Measurements from ENCODE around the gene CAMTA1.
"Not testable (repeated sequence)": the region's sequence is repeated elsewhere in the genome, so short reads cannot be mapped to it uniquely, and the experiment has no call there.

Gene CAMTA1

GRCh38 chr1:6782151-6782550 lies 3.1 kb upstream of the CAMTA1 start:
- DNase-seq = no peak

- no peak for DNase-seq
These were observed 2.0 kb upstream of the CAMTA1 start for GRCh38 chr1:6783221-6783620.

GRCh38 chr1:6783936-6784559 lies 1.2 kb upstream of the CAMTA1 start:
- no peak for DNase-seq

- peak; percentile 99 for DNase-seq
These were observed 515 bp upstream of the CAMTA1 start for GRCh38 chr1:6784560-6785317.

GRCh38 chr1:6785728-6786505 lies 663 bp downstream of the CAMTA1 start:
- peak; percentile 12 for DNase-seq

GRCh38 chr1:6788946-6789345 lies 3.7 kb downstream of the CAMTA1 start:
- DNase-seq = no peak

- DNase-seq = no peak
These were observed 4.9 kb downstream of the CAMTA1 start for GRCh38 chr1:6790146-6790545.

GRCh38 chr1:6794164-6794563 lies 8.9 kb downstream of the CAMTA1 start:
- DNase-seq = no peak

- DNase-seq = no peak
These were observed 9.9 kb downstream of the CAMTA1 start for GRCh38 chr1:6795203-6795602.

GRCh38 chr1:6795661-6796060 lies 10.4 kb downstream of the CAMTA1 start:
- DNase-seq = no peak

GRCh38 chr1:6796095-6796494 lies 10.8 kb downstream of the CAMTA1 start:
- no peak for DNase-seq

GRCh38 chr1:6799499-6799898 lies 14.2 kb downstream of the CAMTA1 start:
- DNase-seq = no peak

- no peak for DNase-seq
These were observed 15.5 kb downstream of the CAMTA1 start for GRCh38 chr1:6800745-6801144.

- no peak for DNase-seq
These were observed 15.9 kb downstream of the CAMTA1 start for GRCh38 chr1:6801199-6801598.

GRCh38 chr1:6801966-6802365 lies 16.7 kb downstream of the CAMTA1 start:
- DNase-seq = no peak

GRCh38 chr1:6802454-6802853 lies 17.2 kb downstream of the CAMTA1 start:
- DNase-seq = no peak

GRCh38 chr1:6802893-6803292 lies 17.6 kb downstream of the CAMTA1 start:
- DNase-seq = no peak

GRCh38 chr1:6803357-6803756 lies 18.1 kb downstream of the CAMTA1 start:
- no peak for DNase-seq

- no peak for DNase-seq
These were observed 19.8 kb downstream of the CAMTA1 start for GRCh38 chr1:6805004-6805416.

GRCh38 chr1:6807782-6808181 lies 22.5 kb downstream of the CAMTA1 start:
- no peak for DNase-seq

- no peak for DNase-seq
These were observed 24.2 kb downstream of the CAMTA1 start for GRCh38 chr1:6809461-6809860.

GRCh38 chr1:6810146-6810734 lies 25.0 kb downstream of the CAMTA1 start:
- not testable (repeated sequence) for DNase-seq

GRCh38 chr1:6811583-6811982 lies 26.3 kb downstream of the CAMTA1 start:
- no peak for DNase-seq

GRCh38 chr1:6813165-6813564 lies 27.9 kb downstream of the CAMTA1 start:
- no peak for DNase-seq
